ENCODE results near the gene HELB.

- TF ChIP-seq CTCF (conservative IDR thresholded peaks at IDR 0.05) (no peak), EZH2 (IDR thresholded peaks at IDR 0.05; ENCODE audit: low read depth) (no peak)
These were observed 38.8 kb downstream of the HELB start for GRCh38 chr12:66341126-66341525.
